GM19035 (cell line): Measurements from ENCODE around the gene C17orf114.

Experiments used
- ATAC-seq: cut with Tn5 transposase; IDR thresholded peaks from one replicate; pipeline ENCODE4 v1.9.1; 2021; ENCODE audit not compliant: unreplicated experiment

The C17orf114 gene

DNA sequence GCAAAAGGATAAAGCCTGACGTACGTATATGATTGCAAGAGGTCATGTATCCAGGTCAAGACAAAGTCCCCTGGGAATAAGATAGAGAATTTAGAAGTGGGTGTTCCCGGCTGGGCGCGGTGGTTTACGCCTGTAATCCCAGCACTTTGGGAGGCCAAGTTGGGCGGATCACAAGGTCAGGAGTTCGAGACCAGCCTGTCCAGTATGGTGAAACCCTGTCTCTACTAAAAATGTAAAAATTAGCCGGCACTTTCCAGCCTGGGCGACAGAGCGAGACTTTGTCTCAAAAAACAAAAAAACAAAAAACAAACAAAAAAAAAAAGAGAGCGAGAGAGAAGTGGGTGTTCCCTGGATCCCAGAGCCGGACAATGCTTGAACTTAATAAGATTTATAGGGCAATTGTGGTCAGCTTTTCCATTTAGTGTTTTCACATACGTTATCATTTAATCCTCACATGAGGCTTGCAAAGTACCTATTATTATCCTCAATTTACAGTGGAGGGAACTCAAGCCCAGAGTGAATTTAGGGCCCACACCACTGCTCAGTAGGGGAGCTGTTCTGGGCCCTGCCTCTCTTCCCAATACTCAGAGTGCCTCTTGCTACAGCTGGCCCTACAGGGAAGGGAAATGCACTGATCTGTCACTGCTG, 13.8 kb downstream of the C17orf114 start:
- ATAC-seq: no peak

DNA sequence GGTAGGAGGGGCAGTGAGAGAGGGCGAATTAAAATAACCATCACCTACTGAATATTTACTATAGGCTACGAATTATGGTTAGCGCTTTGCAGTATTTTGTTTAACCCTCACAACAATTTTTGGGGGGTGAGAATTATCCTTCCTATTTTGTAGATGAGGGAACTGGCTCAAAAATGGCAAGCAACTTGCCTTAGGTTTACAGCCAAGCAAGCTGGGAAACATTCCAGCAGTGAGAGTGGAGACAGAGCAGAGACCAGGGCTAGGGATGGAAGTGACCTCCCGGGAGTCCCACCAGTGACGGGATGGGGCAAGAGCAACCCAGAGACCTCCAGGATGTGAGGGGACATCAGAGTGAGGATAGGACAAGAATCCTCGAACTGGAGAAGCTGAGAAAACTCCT, 15.6 kb downstream of the C17orf114 start:
- no peak for ATAC-seq

DNA sequence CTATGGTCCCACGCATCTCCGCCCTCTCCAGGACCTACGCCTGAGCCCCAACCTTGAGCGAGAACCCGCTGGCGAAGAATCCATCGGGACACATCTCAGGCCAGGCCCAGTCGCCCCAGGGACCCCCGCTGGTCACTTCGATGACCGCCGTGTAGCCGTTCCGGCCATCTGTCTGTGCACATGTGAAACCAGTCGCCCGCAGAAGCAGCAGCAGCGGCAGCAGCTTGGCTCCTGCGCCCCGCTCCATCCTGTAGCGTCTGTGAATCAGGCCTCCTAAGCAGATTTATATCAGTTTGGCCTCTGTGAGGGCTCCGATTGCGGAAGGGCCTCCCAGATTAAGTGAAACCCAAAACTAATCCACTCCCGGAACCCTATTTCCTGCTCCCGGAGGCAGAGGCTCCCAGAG, 16.0 kb downstream of the C17orf114 start, which contains the start of gene VMO1:
VMO1 (minus strand) TSS at position 259 of the 406 bp plus-strand sequence; CDS start at position 247, 12 bp downstream.
- no peak for ATAC-seq

DNA sequence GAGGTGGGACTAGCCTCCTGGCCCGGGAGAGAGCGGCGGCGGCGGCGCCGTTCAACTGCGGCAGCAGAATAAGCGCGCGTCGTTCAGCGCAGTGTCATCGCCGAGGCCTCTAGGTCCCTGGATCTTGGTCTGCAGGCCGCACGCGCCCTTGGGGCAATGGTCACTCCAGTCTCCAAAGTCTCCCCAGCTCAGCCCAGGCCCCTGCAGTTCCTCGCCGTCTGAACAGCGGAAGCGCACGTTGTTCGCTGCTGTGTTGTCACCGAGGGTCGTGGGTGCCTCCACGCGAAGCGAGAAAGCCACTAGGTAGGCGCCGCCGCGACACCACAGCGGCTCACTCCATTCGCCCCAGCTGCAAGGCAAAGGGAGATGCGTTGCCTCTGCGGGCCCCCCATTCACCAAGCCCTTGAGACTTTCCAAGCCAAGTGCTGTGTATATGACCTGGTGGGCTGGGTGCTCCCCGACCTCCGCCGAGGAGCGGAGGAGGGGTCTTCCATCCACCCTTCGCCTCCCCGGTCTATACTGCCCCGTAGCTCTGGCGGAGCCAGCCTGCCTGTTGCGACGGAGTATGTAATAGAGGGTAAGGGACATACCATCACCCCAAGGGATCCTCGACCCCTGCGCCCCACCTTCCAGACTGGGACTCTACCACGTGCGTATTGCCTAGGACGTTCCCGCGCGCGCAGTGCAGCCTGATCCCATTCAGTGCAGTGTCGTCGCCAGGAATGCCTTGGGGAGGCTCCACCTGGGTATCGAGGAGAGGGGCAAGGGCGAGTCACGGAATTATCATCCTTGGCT, 16.6 kb downstream of the C17orf114 start:
- ATAC-seq: no peak

DNA sequence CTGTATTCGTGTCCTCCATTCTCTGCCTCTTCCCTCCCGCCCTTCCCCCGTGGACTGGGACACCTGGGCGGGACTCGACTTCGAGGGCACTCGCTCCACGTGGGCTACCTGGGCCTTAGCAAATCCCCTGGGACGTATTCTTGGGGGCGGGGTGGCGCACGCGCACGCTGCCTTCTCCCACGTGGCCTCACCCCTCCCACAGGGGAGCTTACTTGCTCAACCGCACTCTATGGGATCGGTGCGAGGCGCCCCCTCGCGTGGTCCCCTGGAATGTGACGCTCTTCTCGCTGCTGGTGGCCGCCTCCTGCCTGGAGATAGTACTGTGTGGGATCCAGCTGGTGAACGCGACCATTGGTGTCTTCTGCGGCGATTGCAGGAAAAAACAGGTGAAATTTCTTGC, 19.5 kb downstream of the C17orf114 start:
- no peak for ATAC-seq

DNA sequence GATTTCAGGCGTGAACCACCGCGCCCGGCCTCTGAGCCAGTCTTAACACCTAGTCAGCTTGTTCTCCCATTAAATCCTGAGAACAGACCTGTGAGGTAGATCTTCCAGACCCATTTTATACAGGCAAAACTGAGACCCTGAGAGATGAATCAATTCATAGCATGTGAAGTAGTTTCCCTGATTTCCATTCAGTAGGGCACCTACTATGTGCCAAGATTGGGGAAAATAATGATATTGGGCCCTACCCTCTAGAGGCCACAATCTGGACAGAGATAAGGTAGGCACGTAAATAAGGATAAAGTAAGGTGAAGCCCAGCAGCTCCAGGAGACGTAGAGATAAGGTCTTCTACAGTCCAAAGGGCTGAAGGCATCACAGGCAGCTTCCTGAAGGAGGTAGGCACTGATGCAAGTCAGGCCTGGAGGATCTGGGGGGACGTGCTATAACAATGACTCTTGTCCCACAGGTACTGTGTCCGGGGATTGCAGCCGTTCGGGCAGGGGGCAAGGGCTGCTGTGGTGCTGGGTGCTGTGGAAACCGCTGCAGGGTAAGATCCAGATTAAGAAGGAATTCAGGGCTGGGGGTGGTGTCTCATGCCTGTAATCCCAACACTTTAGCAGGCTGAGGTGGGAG, 21.7 kb downstream of the C17orf114 start:
- no peak for ATAC-seq

DNA sequence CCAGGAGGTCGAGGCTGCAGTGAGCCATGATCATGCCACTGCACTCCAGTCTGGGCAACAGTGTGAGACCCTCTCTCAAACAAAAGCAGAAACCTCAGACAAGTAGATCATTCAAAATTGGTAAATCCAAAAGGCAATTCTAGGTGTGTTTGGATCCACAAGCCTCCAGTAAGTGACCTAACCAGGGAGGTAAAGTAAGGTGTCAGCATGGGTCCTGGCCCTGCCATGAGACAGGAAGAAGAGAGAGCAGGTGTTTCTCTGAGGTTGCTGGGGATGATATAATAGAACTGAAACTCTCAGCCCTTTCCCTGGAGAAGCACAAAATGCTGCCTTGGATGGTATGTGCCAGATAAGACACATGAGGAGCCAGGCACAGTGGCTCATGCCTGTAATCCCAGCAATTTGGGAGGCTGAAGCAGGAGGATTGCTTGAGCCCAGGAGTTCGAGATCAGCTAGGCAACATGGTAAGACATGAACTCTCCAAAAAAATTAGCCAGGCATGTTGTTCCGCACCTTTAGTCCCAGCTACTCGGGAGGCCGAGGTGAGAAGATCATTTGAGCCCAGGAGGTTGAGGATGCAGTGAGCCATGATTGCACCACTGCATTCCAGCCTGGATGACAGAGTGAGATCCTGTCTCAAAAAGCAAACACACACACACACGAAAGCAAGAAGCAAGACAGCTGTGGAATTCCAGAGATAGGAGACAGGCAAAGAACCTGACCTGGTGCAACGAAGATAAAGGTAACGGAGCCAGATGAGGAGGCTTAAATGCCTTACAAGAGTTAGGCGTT, 24.0 kb downstream of the C17orf114 start:
- ATAC-seq: no peak

DNA sequence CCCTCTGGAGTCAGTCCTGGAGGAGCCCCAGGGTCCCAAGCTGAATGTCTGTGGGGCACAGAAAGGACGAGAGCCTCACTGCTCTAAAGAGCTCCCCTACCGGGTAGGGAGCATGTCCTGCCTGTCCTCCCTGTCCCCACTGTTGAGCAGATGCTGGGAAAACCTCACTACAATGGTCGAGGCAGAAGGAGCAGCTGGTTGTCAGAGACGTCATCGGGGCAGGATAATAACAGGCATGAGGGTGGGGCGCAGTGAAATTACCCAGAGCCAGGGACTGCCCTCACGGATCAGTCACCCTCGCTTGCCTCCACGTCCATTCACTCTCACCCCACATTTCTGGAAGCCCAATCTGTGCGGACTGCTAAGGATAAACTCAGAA, 29.9 kb downstream of the C17orf114 start:
- ATAC-seq: no peak

DNA sequence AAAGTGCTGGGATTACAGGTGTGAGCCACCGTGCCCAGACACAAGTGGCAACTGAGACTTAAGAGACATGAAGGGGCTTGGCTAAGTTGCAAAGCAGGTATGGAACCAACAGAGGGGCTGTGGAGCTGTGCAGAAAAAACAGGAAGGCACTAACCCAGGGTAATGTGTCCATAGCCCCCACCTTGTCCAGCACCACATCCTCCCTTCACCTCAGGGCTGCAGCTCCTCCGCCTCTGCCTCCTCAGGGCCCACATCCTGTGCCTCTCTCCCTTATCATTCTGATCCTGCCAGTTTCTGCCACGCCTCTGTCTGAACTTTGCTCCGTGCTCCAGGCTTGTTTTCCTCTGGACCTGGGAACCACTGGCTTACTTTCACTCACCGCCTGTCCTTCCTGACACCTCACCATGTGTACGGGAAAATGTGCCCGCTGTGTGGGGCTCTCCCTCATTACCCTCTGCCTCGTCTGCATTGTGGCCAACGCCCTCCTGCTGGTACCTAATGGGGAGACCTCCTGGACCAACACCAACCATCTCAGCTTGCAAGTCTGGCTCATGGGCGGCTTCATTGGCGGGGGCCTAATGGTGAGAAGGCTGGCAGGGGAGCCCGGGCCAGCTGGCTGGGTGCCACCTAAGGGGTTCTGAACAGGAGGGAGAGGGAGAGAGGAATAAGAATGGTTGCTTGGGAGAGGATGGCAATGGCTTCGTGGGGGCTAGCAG, 30.5 kb downstream of the C17orf114 start, which contains the start of gene TM4SF5:
TM4SF5 (plus strand) TSS at position 368 of the 716 bp plus-strand sequence; CDS start at position 405, 37 bp downstream.
- ATAC-seq: no peak

DNA sequence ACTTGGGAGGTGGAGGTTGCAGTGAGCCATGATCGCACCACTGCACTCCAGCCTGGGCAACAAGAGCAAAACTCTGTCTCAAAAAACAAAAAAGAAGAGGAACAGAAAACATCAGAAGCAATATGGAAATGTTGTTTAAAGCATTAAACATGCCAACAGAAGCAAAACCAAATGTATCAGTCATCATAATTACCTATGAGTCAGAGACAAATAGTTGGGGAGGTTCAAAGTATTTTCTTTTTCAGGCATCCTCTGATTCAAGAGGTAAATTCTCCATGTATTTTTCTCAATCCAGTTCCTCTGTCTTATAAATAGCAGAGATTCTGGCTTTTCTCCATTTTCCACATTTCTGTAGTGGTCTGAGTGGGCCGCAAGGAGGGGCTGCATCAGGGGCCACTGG, 32.5 kb downstream of the C17orf114 start:
- no peak for ATAC-seq

DNA sequence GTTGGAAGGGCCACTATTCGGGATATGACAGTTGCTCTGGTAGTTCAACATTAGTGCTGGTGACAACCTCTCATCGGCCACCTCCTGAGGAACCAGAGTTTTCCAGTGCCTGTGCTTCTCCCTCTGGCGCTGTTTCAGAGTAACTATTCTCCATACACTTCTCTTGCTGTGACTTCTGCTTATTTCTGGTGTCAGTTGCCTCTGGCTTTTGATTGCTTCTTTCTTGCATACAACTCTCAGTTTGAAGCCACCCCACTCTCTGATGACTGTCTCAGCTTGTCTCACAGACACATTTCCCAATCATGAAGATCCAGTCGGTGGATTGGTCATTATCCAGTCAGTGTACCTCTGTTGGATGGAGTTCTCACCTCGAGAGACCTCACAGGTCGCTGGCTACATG, 33.8 kb downstream of the C17orf114 start:
- ATAC-seq: no peak

DNA sequence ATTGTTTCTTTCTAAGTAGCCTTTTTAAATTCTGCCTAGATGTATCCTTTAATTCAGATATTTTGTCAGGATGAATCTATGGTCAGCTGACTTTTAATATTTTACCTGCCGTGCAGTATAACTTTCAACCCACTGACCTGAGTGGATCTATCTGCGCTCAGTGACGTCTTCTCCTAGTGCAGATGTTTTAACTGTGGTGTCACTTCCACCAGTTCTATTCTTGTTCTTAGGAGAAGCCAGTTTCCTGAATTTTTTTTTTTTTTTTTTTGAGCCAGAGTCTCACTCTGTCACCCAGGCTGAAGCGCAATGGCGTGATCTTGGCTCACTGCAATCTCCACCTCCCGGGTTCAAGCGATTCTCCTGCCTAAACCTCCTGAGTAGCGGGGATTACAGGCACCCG, 35.4 kb downstream of the C17orf114 start:
- ATAC-seq: no peak

DNA sequence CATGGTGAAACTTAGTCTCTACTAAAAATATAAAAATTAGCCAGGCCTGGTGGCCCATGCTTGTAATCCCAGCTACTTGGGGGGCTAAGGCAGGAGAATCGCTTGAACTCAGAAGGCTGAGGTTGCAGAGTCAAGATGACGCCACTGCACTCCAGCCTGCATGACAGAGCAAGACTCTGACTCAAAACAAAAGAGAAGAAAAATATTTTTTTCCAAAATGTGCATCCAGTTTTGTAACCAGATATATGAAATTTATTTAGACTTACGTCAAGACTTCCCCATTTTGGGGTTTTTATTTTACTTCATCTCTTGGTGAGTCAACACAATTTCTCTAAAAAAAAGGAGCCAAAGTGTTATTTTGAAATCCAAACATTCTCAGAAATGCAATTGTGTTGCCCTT, 35.9 kb downstream of the C17orf114 start:
- ATAC-seq: no peak

DNA sequence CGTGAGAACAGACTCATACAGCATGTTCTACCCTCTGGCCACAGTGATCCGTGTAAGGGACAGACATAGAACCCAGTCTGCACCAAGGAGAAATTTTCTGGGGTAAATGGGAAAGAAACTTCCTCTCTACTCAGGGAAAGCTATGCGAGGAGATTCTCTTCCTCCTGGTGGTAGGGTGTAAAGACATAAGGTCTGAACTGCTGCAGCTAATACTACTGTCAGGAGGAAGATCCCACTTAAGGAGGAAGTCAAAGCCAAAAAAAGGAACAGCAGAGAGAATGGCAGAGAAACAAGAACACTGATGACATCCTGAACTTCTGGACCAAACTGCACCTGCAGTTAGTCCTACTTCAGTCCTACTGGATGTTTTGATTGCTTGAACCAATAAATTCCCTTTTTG, 37.5 kb downstream of the C17orf114 start:
- no peak for ATAC-seq

DNA sequence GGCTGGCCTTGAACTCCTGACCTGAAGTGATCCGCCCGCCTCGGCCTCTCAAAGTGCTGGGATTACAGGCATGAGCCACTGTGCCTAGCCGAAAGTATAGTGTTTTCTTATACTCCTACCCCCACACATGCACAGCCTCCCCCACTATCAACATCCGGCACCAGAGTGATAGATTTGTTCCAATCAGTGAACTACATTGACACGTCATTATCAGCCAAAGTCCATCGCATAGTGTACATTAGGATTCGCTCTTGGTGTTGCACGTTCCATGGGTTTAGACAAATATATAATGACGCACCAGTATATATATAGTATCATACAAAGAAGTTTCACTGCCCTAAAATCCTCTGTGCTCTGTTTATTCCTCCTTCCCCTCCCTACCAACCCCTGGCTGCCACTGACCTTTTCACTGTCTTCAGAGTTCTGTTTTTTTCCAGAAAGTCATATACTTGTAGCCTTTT, 42.3 kb downstream of the C17orf114 start:
- no peak for ATAC-seq

DNA sequence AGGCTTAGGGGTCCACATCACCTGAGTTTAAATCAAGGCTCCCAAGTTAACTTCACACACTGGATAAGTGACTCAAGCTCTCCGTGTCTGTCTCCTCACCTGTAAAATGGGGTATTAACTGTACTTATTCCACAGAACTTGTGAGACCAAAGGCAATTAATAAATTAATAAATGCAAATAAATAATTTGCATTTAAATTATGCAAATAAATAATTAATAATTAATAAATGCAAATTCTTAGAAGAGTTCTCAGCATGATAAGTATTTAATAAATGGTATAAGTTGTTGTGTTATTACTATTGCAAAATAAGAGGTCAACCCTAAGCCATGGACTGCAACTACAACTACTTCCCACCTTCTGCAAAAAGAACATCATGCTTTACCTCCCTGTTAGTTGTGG, 48.7 kb downstream of the C17orf114 start:
- ATAC-seq: no peak

DNA sequence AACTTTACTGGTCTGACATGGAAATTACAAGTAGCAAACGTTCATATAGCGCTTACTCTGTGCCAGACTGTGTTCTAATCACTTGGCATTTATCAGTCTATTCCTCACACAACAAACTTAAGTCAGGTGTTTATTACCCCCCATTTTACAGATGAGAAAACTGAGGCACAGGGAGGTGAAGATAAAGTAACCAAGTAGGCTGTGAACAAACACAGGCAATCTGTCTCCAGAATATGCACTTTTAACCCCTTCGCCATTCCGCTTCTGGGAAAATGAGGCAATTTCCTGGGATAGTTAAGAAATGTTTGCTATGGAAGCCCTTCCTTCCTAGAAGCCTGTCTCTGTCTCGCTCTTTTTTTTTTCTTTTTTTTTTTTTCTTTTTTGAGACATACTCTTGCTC, 50.2 kb downstream of the C17orf114 start:
- ATAC-seq: no peak
